HG03439 (cell line): ENCODE results near the gene MRPS23.
A peak's percentile ranks its signal among the peaks of the same experiment; 100 is the strongest.

ENCODE experiments used
- ATAC-seq: cut with Tn5 transposase; IDR thresholded peaks from one replicate; pipeline ENCODE4 v1.9.1; 2021; ENCODE audit warnings: mild to moderate bottlenecking, moderate library complexity; ENCODE audit not compliant: unreplicated experiment

The MRPS23 gene

GRCh38 chr17:57849874-57850754 is at the start of gene MRPS23:
Gene MRPS23 (minus strand): TSS chr17:57850044. CDS start chr17:57850010, 34 bp downstream.
- ATAC-seq: peak; percentile 94

DNA sequence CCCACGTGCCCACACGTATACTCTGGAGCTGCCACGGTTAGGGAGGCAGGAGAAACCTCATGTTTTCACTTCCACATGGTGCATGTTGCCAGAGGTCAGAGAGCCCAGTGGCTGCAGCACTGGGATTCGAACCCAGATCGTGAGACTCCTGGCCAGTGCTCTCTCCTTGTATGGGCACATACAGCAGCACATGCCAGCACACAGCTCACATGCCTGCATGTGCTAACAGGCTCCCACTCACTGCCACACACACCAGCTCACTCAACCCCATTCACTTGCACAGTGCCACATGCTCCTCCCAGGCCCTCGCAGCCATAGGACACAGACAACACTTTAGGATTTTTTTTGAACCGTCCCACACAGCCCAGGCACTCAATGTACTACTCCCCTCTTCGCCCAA is 49.5 kb upstream of the MRPS23 start:
- ATAC-seq: no peak

DNA sequence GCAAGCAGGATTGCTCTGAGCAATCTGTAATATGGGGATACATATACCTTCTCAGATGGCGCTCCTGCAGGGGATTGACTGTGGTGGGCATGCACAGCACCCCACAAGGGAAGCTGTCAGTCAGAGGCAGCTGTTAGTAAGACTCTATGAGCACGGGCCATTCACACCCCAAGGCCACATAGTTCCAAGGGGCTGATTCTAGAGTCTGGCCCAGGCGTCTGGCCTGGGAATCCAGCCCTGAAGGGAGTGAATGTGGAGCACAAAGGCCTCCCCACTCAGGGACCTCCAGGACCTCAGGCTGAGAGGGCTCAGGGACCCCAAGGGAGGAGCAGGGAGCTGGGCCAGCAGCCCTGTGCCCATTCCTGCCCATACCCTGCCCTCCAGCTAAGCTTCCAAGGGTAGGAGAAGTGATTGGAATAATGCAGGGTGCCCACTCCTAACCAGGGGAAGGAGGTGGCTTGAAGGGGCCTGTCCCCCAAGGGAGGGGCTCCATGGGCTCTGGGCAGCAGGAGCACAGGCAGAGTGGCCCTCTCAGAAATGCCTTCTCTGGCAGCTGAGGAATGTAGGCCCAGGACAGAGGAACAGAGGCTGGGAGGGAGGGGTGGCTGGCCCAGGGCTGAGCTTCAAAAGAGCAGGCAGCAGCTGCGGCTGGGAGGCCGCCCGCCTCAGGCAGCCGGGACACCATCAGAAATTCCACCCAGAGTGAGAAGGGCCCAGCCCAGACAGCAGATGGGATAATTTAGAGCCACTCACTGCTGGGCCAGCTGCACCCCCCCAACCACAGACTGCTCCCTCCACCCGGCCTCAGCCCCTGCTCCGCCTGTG is 48.9 kb upstream of the MRPS23 start:
- ATAC-seq: no peak

GRCh38 chr17:57895382-57896060 is 45.7 kb upstream of the MRPS23 start:
- ATAC-seq: no peak

DNA sequence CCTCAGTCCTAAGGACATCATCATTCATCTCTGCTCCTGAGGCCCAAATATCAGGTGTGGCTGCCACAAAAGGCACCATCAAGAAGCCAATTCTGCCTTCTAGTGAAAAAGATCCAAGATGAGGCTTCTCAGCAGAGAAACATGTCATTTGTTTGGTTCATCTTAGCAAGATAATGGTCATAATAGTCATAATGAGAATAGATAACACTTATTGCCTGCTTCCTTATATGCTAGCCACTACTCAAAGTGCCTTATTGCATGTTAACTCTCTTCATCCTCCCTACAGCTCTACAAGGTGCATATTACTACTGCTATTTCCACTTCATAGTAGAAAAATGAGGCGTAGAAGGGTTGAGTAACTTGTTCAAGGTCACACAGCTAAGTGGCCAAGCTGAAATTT is 45.0 kb upstream of the MRPS23 start:
- no peak for ATAC-seq

DNA sequence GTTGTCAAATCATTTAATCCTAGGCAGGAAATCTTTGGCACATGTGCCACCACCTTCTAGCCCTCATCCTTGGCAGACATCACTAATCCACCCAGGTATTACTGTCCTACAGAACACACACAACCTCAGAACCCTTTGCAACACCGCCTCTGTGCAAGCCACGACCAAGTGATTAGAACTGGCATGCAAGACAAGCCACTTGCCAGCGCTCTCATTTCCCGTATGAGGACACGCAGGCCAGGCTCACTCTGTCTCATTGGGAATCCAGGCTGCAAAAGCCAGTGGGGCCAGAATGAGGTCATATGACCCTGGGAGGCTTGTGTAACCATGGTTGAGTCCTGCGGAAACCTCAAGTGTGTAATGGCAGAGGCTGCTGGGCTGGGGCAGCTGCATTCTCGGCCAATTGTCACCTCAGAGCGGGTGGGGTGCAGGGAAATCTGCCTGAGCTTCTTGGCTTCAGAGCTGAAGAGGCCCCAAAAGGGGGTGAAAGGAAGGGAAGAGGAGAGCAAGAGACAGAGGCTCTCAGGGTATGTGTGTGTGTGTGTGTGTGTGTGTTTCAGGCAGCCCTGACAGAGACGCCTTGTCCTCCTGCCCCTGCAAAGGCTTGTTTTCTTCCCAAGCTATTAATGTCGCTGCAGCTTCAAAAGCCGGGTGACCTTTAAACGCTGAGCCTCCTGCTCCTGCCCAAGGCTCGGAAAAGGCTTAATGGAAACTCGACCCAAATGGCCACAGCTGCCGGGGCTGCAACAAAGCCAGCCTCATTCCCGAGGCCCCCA is 43.2 kb upstream of the MRPS23 start:
- ATAC-seq: no peak

DNA sequence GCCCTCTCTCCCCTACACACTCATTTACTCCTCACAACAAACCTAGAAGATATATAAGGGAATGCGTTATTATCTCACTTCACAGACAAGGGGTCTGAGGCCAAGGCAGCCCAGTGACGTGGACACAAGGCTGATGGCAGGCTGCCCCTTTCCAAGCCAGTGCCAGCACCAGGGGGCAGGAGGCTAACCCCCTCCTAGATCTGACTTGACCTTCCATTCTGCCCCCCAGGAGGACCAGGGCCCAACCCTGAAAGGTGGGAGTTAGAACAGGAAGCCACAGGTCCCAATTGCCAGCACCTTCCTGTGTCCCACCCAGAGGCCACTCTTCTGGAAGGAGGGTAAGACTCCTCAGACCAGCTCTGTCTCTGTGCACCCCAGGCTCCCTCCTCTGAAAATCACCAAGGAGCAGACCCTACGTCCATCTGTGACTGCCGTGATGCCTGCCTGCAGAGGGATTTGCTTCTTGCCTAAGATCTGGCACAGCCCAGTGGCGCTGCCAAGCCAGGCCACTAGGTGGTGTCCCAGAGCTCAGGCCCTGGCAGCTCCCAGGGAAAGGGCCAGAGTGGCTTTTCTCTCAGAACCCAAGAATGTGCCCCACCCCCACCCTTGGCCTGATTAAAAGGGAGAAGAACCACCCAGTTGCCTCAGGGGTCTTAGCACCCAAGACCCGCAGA is 42.4 kb upstream of the MRPS23 start:
- ATAC-seq: peak; percentile 52

- ATAC-seq: no peak
Measured at GRCh38 chr17:57890857-57891232, 41.0 kb upstream of the MRPS23 start.

DNA sequence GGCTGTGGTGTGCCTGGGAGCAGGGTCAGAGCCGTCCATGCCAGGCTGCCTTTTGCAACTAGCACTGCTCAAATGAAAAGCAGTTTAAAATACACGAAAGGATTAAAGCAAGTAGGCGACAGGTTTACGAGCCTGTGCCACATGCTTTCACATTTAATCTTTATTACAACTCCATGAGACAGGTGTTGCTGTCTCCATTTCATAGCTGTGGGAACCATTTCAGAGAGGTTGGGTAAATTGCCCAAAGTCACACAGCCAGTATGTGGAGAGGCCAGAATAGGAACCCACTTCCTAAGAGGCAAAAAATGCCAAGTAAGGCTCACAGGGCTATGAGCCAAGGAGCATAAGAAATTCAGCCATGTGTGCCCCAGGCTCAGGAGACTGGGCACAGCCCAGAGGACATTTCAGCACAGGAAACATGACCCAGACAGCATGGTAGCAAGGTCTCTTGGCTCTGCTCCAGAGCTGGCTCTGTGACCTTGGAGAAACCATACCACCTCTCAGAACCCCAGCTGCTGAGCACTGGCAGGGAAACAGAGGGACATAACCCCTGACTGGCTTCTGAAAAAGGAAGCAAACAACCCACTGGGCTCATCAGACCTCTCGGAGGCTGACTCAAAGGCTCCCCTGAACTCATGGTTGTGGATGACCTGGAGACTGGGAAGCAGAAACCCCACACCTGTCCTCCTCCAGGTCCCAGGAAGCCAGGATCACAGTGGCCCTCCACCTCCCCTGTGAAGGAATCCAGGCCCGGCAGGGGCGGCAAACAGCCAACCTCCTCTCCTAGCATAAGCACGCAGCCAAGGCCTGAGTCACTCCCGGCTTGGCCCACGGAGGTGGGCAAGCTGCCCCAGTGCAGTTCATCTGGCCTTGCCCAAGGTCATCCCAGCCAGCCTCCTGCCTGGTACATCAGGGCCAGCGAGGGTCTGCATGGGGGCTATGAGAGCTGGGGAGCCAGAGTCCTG is 40.3 kb upstream of the MRPS23 start:
- ATAC-seq: no peak

GRCh38 chr17:57889252-57889651 is 39.4 kb upstream of the MRPS23 start:
- ATAC-seq: no peak

- ATAC-seq: no peak
Measured at GRCh38 chr17:57888311-57889216, 38.7 kb upstream of the MRPS23 start.

DNA sequence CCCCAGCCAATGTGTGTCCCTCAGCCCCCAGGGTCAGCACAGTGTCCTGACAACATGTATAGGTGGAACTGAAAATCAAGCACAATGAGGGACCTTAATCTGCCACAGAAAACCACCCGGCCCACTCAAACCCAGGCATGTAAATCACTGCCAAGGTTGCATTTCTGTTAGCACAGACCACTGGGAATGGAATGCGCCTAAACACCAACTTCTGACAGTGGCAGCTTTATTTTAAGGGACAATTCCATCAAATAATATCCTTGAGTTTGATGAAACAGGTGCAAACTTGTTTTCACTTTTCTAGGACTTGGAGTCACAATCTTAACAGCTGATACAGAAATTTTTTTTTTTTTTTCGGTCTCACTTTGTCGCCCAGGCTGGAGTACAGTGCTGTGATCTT is 37.3 kb upstream of the MRPS23 start:
- ATAC-seq: no peak

DNA sequence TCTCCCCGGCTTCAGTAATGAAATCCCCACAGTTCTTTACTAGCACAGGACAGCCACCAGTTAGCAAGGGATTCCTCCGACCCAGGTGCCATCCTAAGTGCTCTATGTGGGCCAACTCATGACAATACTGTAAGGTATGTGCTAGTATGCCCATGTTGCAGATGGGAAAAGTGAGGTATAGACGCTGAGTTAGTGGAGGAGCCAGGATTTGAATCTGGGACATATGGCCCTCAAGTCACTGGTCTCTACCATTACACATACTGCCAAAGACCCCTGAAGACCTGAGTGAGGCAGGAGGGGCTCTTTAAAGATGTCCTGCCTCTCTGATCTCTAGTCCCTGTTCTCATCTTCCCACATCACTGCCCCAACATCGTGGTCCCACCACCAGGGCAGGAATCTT is 36.2 kb upstream of the MRPS23 start:
- ATAC-seq: no peak

DNA sequence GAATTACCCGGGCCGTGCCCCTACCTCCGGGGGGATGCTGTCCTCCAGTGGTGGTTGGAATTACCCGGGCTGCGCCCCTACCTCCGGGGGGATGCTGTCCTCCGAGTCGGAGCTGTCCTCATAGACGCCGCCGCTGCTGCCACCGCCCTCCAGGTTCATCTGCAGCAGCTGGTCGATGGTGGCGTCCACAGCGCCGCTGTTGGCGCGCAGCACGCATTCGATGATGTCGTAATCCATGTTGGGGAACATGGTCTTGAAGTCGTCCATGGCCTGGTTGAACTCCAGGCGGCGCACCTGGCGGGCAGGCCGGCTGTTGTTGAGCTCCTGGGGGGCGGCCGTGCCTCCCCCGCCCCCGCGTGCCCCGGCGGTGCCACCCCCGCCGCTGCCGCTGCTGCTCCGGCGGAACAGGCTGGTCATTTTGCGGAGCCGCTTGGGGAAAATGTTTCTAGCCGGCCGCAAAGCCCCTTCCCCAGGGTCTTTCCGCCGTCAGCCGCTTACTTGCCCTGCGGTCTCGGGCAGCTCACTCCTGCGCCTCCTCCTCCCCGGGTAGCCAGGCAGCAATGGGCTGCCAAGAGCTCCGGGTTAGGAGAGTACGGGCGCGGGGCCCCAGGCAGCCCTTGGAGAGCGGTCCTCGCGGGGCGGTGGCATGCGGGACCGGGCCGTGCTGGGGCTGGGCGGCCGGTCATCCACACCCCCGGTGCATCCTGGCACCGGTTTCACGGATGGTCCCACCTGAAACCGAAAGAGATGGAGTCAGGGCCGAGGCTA is 35.5 kb upstream of the MRPS23 start:
- ATAC-seq: no peak

DNA sequence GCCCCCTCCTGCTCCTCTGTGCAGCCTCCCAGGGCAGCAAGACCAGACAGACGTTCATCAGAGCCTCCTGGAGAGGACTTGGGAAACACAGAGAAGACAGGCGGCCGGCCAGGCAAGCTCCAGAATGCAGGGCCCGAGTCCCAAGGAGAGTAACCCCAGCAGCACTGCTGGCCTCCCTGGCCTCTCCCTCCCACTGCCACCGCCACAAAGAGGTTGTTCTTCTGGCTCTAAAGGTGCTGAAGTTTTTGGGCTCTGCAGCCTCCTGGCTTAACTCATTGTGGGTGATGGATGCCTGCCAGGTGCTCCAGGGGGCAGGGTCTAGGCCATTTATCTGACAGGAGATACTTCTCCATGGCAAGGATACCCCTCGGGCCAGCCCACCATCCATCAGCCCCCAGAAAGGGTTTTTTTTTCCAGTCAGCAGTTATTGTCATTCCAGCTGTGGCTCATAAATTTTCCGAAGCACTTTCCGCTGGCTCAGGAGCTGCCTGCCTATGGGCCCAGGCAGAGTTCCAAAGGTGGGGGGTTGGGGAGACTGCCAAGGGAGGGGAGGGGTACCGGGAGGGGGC is 32.0 kb upstream of the MRPS23 start:
- ATAC-seq: no peak

DNA sequence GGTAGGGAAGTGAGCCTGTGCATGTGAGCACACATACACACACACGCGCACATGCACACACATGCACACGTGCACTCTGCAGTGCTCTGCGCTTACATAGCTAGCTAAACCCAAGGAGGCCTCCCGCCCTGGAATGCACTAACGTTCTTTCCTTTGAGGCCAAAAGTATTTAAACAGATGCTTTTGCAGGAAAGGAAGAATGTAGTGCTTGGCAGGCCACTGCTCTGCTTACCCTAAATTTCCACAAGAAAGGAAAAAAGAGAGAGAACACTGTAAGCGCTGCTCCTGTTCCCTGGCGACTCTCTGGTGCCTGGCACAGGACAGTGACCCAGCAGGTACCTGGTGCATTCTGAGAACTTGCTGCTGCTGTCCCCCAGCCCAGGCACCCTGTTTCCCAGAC is 31.3 kb upstream of the MRPS23 start:
- no peak for ATAC-seq

- no peak for ATAC-seq
Measured at GRCh38 chr17:57880086-57880456, 30.2 kb upstream of the MRPS23 start.
